BJ (cell line): ENCODE data around the gene FOLR1. TPM values are rescaled to one million over a fixed set of nuclear protein-coding genes. Genes with fewer than 3 reads are reported as not detected.
"Not testable (repeated sequence)": the region's sequence is repeated elsewhere in the genome, so short reads cannot be mapped to it uniquely, and the experiment has no call there.

Experiments
- CTCF ChIA-PET: fragments of 350-600 bp; formaldehyde crosslinking; extraction: SDS; loops from one replicate; lab custom pipeline; 2021; ENCODE audit warnings: antibody characterized with exemption, inconsistent platforms; lab: Yijun Ruan, JAX
- POLR2A ChIA-PET: fragments of 300-600 bp; sonication (Branson Sonifier 250); formaldehyde crosslinking; extraction: SDS; loops from one replicate; lab custom pipeline; 2021; ENCODE audit warnings: antibody characterized with exemption; lab: Charles Lee
- DNase-seq: peaks from one replicate; pipeline ENCODE4 v3.0.0-alpha.2; 2011; ENCODE audit warnings: low read depth
- H3K27me3 ChIP-seq: 2 replicates; pipeline ENCODE4 v1.6.0; 2011; ENCODE audit warnings: low read length; ENCODE audit not compliant: control insufficient read depth, insufficient read depth
- H3K36me3 ChIP-seq: 2 replicates; pipeline ENCODE4 v1.5.1; 2011; ENCODE audit warnings: low read length; ENCODE audit not compliant: control insufficient read depth, insufficient read depth
- H3K4me3 ChIP-seq: 2 replicates; pipeline ENCODE4 v1.5.1; 2011; ENCODE audit warnings: low read depth, mild to moderate bottlenecking, control low read depth, low read length
- polyA plus RNA-seq: library from polyadenylated mRNA; depleted of rRNA; stranded (reverse); fragments of >200 nt; gene quantifications from 2 replicates; pipeline ENCODE4 v1.2.3, GENCODE V29; 2011
- TF ChIP-seq, protein P1 (sequence below): IDR thresholded peaks from 2 replicates; pipeline ENCODE4 v1.5.1; 2011; ENCODE audit warnings: low read depth, mild to moderate bottlenecking, control low read depth, inconsistent platforms, low read length, moderate library complexity; ENCODE audit not compliant: insufficient read depth

FOLR1 gene
- polyA plus RNA-seq, 1 experiment, result 1.2 TPM

DNA sequence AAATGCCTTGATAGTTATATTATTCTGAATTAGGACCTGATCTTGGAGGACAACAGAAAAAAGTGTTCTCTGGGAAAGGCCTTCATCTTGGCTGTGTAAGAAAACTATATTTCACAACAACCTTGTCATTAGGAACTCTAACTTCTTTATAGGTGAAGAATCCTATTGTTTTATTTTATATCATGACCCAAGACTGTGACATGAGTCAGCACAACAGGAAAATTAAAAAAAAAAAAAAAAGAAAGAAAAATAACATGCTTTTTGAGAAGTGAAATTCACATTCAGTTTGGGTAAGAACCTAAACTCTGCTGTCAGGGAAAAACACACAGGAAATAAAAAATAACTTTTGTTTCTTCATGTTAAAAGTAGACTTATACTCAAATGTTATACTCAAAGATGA lies 12.9 kb downstream of the FOLR1 start:
- H3K4me3 ChIP-seq, result no peak overlapping the region
- TF ChIP-seq, protein P1, sequence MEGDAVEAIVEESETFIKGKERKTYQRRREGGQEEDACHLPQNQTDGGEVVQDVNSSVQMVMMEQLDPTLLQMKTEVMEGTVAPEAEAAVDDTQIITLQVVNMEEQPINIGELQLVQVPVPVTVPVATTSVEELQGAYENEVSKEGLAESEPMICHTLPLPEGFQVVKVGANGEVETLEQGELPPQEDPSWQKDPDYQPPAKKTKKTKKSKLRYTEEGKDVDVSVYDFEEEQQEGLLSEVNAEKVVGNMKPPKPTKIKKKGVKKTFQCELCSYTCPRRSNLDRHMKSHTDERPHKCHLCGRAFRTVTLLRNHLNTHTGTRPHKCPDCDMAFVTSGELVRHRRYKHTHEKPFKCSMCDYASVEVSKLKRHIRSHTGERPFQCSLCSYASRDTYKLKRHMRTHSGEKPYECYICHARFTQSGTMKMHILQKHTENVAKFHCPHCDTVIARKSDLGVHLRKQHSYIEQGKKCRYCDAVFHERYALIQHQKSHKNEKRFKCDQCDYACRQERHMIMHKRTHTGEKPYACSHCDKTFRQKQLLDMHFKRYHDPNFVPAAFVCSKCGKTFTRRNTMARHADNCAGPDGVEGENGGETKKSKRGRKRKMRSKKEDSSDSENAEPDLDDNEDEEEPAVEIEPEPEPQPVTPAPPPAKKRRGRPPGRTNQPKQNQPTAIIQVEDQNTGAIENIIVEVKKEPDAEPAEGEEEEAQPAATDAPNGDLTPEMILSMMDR, result no peak
- no peak for DNase-seq
- CTCF ChIA-PET, result interaction anchor here (0.6 to 1.7 kb wide), 2 partner anchors 11 to 21 kb away, joined by 3 to 5 read pairs; no protein-coding TSS in a partner anchor
- POLR2A ChIA-PET, result no interaction called here
- H3K27me3 ChIP-seq, result no peaks in the 10 kb centered on the region; the same call in 1 of the 2 replicates
- H3K36me3 ChIP-seq, result no peaks in the 10 kb centered on the region

- CTCF ChIA-PET, result interaction anchor here (1.4 kb wide), 1 partner anchor 230 kb away, joined by 3 read pairs; no protein-coding TSS in a partner anchor
- DNase-seq, POLR2A ChIA-PET, H3K36me3 ChIP-seq, H3K27me3 ChIP-seq, H3K4me3 ChIP-seq: not testable (repeated sequence)
Measured at GRCh38 chr11:72206794-72207193, 14.9 kb downstream of the FOLR1 start.

- no peaks in the 10 kb centered on the region for H3K27me3 ChIP-seq
- TF ChIP-seq, protein P1, result no peak
- H3K4me3 ChIP-seq, result no peak overlapping the region
- no peaks in the 10 kb centered on the region for H3K36me3 ChIP-seq
- POLR2A ChIA-PET, result no interaction called here
- DNase-seq, result no peak
- CTCF ChIA-PET, result interaction anchor here (1.0 to 1.1 kb wide), 2 partner anchors 8 to 30 kb away, joined by 3 read pairs; no protein-coding TSS in a partner anchor
Measured at GRCh38 chr11:72208281-72208680, 16.3 kb downstream of the FOLR1 start.

GRCh38 chr11:72209101-72209500 lies 17.2 kb downstream of the FOLR1 start:
- CTCF ChIA-PET, result interaction anchor here (0.7 to 1.1 kb wide), 3 partner anchors 9 to 30 kb away, joined by 3 read pairs; no protein-coding TSS in a partner anchor
- DNase-seq, result no peak
- POLR2A ChIA-PET, result no interaction called here
- no peaks in the 10 kb centered on the region for H3K27me3 ChIP-seq
- no peak overlapping the region for H3K4me3 ChIP-seq
- no peaks in the 10 kb centered on the region for H3K36me3 ChIP-seq
- TF ChIP-seq, protein P1, result no peak

GRCh38 chr11:72216638-72217037 lies 24.7 kb downstream of the FOLR1 start, which contains the start of gene FOLR2:
TSS of gene FOLR2 (plus strand) at chr11:72216794. CDS start at chr11:72218585, 1,791 bp downstream.
- TF ChIP-seq, protein P1, result no peak

DNA sequence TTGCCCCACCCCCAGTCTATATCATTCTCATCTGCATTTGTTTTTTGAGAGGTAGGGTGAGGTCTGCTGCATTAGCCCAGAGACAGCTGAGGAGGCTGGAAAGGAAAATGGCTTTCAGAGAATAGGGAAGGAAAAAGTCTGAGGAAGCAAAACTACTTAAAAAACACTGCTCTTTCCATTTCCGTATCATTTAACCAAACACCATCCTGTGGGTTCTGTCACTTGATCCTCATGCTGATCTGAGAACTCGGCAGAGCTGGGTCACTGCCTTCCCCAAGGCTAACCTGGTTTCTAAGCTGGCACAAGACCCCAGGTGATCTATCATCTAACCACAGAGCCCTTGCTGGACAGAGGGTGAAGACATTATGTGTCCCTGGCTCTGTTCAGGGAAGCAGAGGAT lies 25.9 kb downstream of the FOLR1 start:
- TF ChIP-seq, protein P1, result no peak
- Histone ChIP-seq H3K27me3 (peaks cover 19% of the 10 kb centered on the region), H3K4me3 (no peak overlapping the region), H3K36me3 (no peaks in the 10 kb centered on the region)
- no peak for DNase-seq
- CTCF ChIA-PET, result interaction anchor here (1.3 kb wide), 1 partner anchor 34 kb away, joined by 3 read pairs; no protein-coding TSS in a partner anchor
- POLR2A ChIA-PET, result no interaction called here

More at GRCh38 chr11:72216638-72217037, 24.7 kb downstream of the FOLR1 start, which contains the start of gene FOLR2:
- Histone ChIP-seq H3K4me3 (no peak within 1 kb of the TSS), H3K27me3 (peaks cover 19% of the 10 kb centered on the region), H3K36me3 (no peaks in the 10 kb centered on the region)
- ChIA-PET POLR2A (no interaction called here), CTCF (no interaction called here)
- no peak for DNase-seq
